ENCODE results near the gene FXYD1.

FXYD1 gene

DNA sequence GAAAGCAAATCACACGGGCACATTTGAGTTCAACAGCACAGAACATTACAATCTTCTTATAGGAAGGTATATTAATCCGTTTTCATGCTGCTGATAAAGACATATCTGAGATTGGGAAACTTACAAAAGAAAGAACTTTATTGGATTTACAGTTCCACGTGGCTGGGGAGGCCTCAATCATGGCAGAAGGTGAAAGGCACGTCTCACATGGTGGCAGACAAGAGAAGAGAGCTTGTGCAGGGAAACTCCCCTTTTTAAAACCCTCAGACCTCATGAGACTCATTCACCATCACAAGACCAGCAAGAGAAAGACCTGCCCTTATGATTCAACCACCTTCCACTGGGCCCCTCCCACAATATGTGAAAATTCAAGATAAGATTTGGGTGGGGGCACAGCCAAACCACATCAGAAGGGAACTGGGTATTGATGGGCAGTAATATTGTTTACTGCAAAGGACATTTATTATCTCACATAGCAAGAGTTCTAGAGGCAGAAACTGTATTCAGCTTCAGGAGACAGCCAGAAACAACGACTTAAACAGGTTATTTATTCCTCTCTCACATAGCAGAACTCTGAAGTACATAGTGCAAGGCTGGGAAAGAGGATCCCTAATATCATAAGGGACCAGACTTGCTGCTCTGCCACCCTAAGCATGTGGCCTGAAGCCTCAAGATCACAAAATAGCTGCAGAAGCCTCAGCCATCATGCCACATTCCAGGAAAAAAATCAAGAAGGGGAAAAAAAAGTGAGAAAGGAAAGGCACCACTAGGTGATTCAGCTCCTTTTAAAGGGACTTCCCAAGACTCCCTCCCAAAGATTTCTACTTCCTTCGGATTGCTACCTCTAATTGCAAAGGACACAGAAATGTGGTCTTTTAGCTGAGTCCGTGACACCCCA is 39.0 kb downstream of the FXYD1 start:
- H3K27ac Mint-ChIP-seq = no peak overlapping the region
- no peak overlapping the region for H3K4me3 Mint-ChIP-seq
- H3K36me3 Mint-ChIP-seq (ENCODE audit: low read depth) = no peaks in the 10 kb centered on the region
- H3K27me3 Mint-ChIP-seq (ENCODE audit: low read depth) = peaks cover 4% of the 10 kb centered on the region
- H3K4me1 Mint-ChIP-seq = peaks cover 6% of the 10 kb centered on the region
- TF ChIP-seq, protein P1, sequence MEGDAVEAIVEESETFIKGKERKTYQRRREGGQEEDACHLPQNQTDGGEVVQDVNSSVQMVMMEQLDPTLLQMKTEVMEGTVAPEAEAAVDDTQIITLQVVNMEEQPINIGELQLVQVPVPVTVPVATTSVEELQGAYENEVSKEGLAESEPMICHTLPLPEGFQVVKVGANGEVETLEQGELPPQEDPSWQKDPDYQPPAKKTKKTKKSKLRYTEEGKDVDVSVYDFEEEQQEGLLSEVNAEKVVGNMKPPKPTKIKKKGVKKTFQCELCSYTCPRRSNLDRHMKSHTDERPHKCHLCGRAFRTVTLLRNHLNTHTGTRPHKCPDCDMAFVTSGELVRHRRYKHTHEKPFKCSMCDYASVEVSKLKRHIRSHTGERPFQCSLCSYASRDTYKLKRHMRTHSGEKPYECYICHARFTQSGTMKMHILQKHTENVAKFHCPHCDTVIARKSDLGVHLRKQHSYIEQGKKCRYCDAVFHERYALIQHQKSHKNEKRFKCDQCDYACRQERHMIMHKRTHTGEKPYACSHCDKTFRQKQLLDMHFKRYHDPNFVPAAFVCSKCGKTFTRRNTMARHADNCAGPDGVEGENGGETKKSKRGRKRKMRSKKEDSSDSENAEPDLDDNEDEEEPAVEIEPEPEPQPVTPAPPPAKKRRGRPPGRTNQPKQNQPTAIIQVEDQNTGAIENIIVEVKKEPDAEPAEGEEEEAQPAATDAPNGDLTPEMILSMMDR (IDR thresholded peaks at IDR 0.05; ENCODE audit: unreplicated experiment in 3 of 3) = no peak
- H3K9me3 Mint-ChIP-seq = no peaks in the 10 kb centered on the region

DNA sequence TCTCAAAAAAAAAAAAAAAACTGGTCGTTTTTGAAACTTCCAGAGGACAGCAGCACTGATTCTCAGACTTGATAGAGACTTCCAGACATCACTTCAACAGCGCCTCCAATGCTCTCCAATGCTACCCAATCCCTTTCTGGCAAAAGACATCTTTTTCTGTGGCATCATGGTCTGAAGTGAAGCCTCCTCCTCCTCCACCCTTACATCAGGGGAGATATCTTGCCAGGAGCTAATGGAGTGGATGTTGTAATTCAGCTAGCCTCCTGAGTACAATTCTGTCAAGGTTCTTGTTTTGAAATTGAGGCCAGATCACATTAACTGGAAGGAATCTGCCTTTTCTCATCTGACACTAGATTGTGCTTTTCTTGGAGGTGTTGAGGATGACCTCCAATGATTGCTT is 40.1 kb downstream of the FXYD1 start:
- Mint-ChIP-seq H3K9me3 (no peaks in the 10 kb centered on the region), H3K27me3 (ENCODE audit: low read depth) (peaks cover 4% of the 10 kb centered on the region), H3K4me1 (peaks cover 6% of the 10 kb centered on the region), H3K27ac (no peak overlapping the region), H3K36me3 (ENCODE audit: low read depth) (no peaks in the 10 kb centered on the region), H3K4me3 (no peak overlapping the region)
- TF ChIP-seq, protein P1 (IDR thresholded peaks at IDR 0.05; ENCODE audit: unreplicated experiment in 3 of 3) = no peak

- Mint-ChIP-seq H3K27ac (no peak overlapping the region), H3K4me3 (no peak overlapping the region), H3K9me3 (peaks cover 7% of the 10 kb centered on the region), H3K27me3 (ENCODE audit: low read depth) (peaks cover 4% of the 10 kb centered on the region), H3K4me1 (peaks cover 6% of the 10 kb centered on the region), H3K36me3 (ENCODE audit: low read depth) (no peaks in the 10 kb centered on the region)
- TF ChIP-seq, protein P1 (IDR thresholded peaks at IDR 0.05; ENCODE audit: unreplicated experiment in 3 of 3) = no peak
These were observed 41.2 kb downstream of the FXYD1 start for GRCh38 chr19:35179830-35180229.

DNA sequence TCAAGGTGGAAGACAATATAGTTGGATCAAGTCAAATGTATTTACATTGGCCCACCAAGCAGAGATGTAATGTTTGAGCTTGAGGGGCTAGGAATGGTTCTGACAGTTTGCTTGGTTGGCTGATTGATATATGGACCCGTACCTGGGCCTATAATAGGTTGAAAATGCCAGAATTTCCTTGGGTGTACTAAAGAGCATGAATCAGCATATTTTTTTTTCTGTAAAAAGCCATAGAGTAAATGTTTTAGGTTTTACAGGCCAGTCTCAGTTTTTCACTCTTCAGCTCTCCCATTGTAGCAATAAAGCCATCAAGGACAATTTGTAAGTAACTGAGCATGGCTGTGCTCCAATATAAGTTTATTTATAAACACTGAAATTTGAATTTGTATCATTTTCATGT is 42.8 kb downstream of the FXYD1 start:
- Mint-ChIP-seq H3K27me3 (ENCODE audit: low read depth) (no peaks in the 10 kb centered on the region), H3K36me3 (ENCODE audit: low read depth) (no peaks in the 10 kb centered on the region), H3K4me1 (no peaks in the 10 kb centered on the region), H3K9me3 (peaks cover 11% of the 10 kb centered on the region), H3K4me3 (no peak overlapping the region), H3K27ac (no peak overlapping the region)
- TF ChIP-seq, protein P1 (IDR thresholded peaks at IDR 0.05; ENCODE audit: unreplicated experiment in 3 of 3) = no peak

- Mint-ChIP-seq H3K27me3 (ENCODE audit: low read depth) (no peaks in the 10 kb centered on the region), H3K36me3 (ENCODE audit: low read depth) (no peaks in the 10 kb centered on the region)
These were observed 45.6 kb downstream of the FXYD1 start for GRCh38 chr19:35184267-35184666.

More at GRCh38 chr19:35184267-35184666, 45.6 kb downstream of the FXYD1 start:
- H3K4me1 Mint-ChIP-seq = no peaks in the 10 kb centered on the region
- peaks cover 22% of the 10 kb centered on the region for H3K9me3 Mint-ChIP-seq
- TF ChIP-seq, protein P1 (IDR thresholded peaks at IDR 0.05; ENCODE audit: unreplicated experiment in 3 of 3) = no peak
- no peak overlapping the region for H3K4me3 Mint-ChIP-seq
- no peak overlapping the region for H3K27ac Mint-ChIP-seq

Data from nephron (organoid).